Fibroblast of lung (primary cell): ENCODE data around the gene DYSF. TPM values are rescaled to one million over a fixed set of nuclear protein-coding genes. Genes with fewer than 3 reads are reported as not detected.

Experiments
- DNase-seq, 2 donors: peaks; one replicate each; pipeline versions ENCODE4 v3.0.0 to v3.0.0-alpha.2; 2010; ENCODE audit warnings: low read depth in 2 of 2
- H2AFZ ChIP-seq: 2 replicates; pipeline ENCODE4 v1.5.1; 2012; ENCODE audit warnings: low read length, control low read depth, inconsistent platforms
- H3K27ac ChIP-seq: 2 replicates; pipeline ENCODE4 v1.5.1; 2011; ENCODE audit warnings: low read length, control low read depth; ENCODE audit not compliant: insufficient read depth
- H3K27me3 ChIP-seq: 2 replicates; pipeline ENCODE4 v1.5.1; 2011; ENCODE audit warnings: mild to moderate bottlenecking, low read length; ENCODE audit not compliant: control insufficient read depth, insufficient read depth
- H3K36me3 ChIP-seq: 2 replicates; pipeline ENCODE4 v1.5.1; 2011; ENCODE audit warnings: low read length; ENCODE audit not compliant: control insufficient read depth, insufficient read depth
- H3K4me1 ChIP-seq: 2 replicates; pipeline ENCODE4 v1.5.1; 2011; ENCODE audit warnings: low read length; ENCODE audit not compliant: control insufficient read depth, insufficient read depth; ENCODE audit errors: extremely low read depth
- H3K4me2 ChIP-seq: 2 replicates; pipeline ENCODE4 v1.5.1; 2011; ENCODE audit warnings: low read length, control low read depth; ENCODE audit not compliant: insufficient read depth; ENCODE audit errors: extremely low read depth
- H3K4me3 ChIP-seq, 4 experiments: fragments of 200-600 bp in 1 of 4; sonication (generic) in 1 of 4; replicated peaks in 1 of 4; 2 replicates each; pipeline ENCODE4 v1.5.1; 2011 to 2016; ENCODE audit warnings: low read length in 4 of 4, low read depth in 3 of 4, mild to moderate bottlenecking in 3 of 4, control low read depth in 2 of 4, inconsistent platforms in 1 of 4, mixed read lengths in 1 of 4; ENCODE audit not compliant: insufficient read depth in 1 of 4; ENCODE audit errors: control extremely low read depth in 1 of 4
- H3K79me2 ChIP-seq: 2 replicates; pipeline ENCODE4 v1.5.1; 2012; ENCODE audit warnings: mild to moderate bottlenecking, low read length, inconsistent platforms; ENCODE audit not compliant: control insufficient read depth, insufficient read depth
- H3K9ac ChIP-seq: 2 replicates; pipeline ENCODE4 v1.5.1; 2011; ENCODE audit warnings: mild to moderate bottlenecking, low read length, control low read depth; ENCODE audit not compliant: insufficient read depth
- H3K9me3 ChIP-seq: 2 replicates; pipeline ENCODE4 v1.5.1; 2012; ENCODE audit warnings: low read depth, low read length; ENCODE audit not compliant: control insufficient read depth, insufficient read depth
- H4K20me1 ChIP-seq: 2 replicates; pipeline ENCODE4 v1.5.1; 2011; ENCODE audit warnings: low read length; ENCODE audit not compliant: control insufficient read depth, insufficient read depth; ENCODE audit errors: extremely low read depth
- CTCF ChIP-seq, 2 donors: IDR thresholded peaks in 1 of 2; conservative IDR thresholded peaks in 1 of 2; 1 replicate in 1 of 2; 2 replicates in 1 of 2; pipeline ENCODE4 v1.5.1; 2011 to 2012; ENCODE audit warnings: low read length in 2 of 2, control low read depth in 1 of 2, inconsistent platforms in 1 of 2, low read depth in 1 of 2, mild to moderate bottlenecking in 1 of 2
- EZH2 ChIP-seq: IDR thresholded peaks from 2 replicates; pipeline ENCODE4 v1.5.1; 2012; ENCODE audit warnings: low read length, control low read depth, mild to moderate bottlenecking; ENCODE audit errors: missing control alignments
- polyA plus RNA-seq, 2 donors: library from polyadenylated mRNA; depleted of rRNA in 1 of 2; stranded (reverse) in 1 of 2; unstranded in 1 of 2; fragments of >200 nt; gene quantifications; 2 replicates each; pipeline ENCODE4 v1.2.1, GENCODE V29; 2011 to 2012; ENCODE audit warnings: missing spikeins in 1 of 2
- total RNA-seq: library from RNA; depleted of rRNA; stranded (reverse); fragments of >200 nt; gene quantifications from 2 replicates; pipeline ENCODE4 v1.2.1, GENCODE V29; 2014

DYSF gene
- total and polyA plus RNA-seq, 2 donors (not counting 1 experiment from before 2014, with no cell fraction given): under 0.01 to 0.67 TPM

- H2AFZ ChIP-seq: no peak overlapping the region
- no peak overlapping the region for H3K4me2 ChIP-seq
- TF ChIP-seq EZH2 (no peak), CTCF (conservative IDR thresholded peaks at IDR 0.05 in 1 of 2, IDR thresholded peaks at IDR 0.05 in 1 of 2; ENCODE audit: low read depth in 1 of 2, low read length in 2 of 2) (no peak)
- peaks cover 33% of the 10 kb centered on the region for H3K27me3 ChIP-seq
- no peak overlapping the region for H3K9ac ChIP-seq
- no peaks in the 10 kb centered on the region for H3K9me3 ChIP-seq
- H3K27ac ChIP-seq: no peak overlapping the region
- DNase-seq: no peak
- H3K4me3 ChIP-seq: no peak overlapping the region
- H4K20me1 ChIP-seq: no peaks in the 10 kb centered on the region
- no peaks in the 10 kb centered on the region for H3K79me2 ChIP-seq
- H3K4me1 ChIP-seq: peaks cover 5% of the 10 kb centered on the region
- no peaks in the 10 kb centered on the region for H3K36me3 ChIP-seq
Observed at GRCh38 chr2:71706836-71707235, 253.5 kb downstream of the DYSF start.

DNA sequence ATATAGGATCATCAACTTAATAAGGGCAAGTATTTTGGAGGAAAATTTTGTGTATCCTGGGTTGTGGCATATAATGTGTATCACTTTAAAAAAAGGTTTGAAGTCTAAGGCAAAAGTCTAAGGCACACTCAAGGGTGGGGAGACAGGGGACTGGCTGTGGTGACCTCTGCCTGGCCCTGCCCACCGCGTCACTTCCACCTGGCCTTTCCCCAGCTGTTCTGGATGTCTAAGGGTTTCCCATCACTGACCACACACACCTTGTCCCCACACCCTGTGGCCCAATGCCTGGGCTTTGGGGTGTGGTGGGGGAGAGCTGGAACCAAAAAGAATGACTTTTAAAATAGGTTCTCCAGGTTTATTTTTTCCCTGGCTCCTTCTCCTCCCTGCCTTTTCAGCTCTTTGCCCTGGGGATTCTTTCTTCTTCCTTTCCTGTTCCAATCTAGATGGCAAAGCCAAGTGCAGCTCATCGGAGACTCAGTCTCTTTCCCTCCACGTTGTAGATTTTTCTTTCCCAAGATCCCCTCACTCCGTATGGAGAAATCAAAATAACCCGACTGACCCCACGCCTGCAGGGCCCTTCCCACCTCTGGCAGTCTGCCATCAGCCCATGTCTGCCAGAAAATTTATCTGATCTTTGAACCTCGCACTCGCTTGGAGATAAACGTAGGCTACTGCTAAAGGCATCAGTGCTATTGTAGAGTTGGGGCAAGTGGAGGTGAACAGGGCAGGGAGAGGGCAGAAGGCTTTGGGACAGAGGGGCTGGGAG lies 257.2 kb downstream of the DYSF start:
- Histone ChIP-seq H3K9ac (no peak overlapping the region), H3K27me3 (peaks cover 20% of the 10 kb centered on the region), H3K4me2 (no peak overlapping the region), H3K27ac (no peak overlapping the region), H3K79me2 (no peaks in the 10 kb centered on the region), H4K20me1 (no peaks in the 10 kb centered on the region), H2AFZ (no peak overlapping the region), H3K9me3 (no peaks in the 10 kb centered on the region), H3K36me3 (no peaks in the 10 kb centered on the region), H3K4me1 (peaks cover 16% of the 10 kb centered on the region), H3K4me3 (no peak overlapping the region)
- TF ChIP-seq EZH2 (no peak), CTCF (conservative IDR thresholded peaks at IDR 0.05 in 1 of 2, IDR thresholded peaks at IDR 0.05 in 1 of 2; ENCODE audit: low read depth in 1 of 2, low read length in 2 of 2) (no peak)
- no peak for DNase-seq

- H3K9me3 ChIP-seq: no peaks in the 10 kb centered on the region
Observed at GRCh38 chr2:71711133-71711855, 257.9 kb downstream of the DYSF start.

More at GRCh38 chr2:71711133-71711855, 257.9 kb downstream of the DYSF start:
- no peak for TF ChIP-seq CTCF (conservative IDR thresholded peaks at IDR 0.05 in 1 of 2, IDR thresholded peaks at IDR 0.05 in 1 of 2; ENCODE audit: low read depth in 1 of 2, low read length in 2 of 2)
- TF ChIP-seq EZH2: no peak
- no peak overlapping the region for H3K4me3 ChIP-seq
- DNase-seq: peak; percentile 31 to 63
- H3K36me3 ChIP-seq: no peaks in the 10 kb centered on the region
- H4K20me1 ChIP-seq: no peaks in the 10 kb centered on the region
- no peak overlapping the region for H3K27ac ChIP-seq
- H3K4me2 ChIP-seq: no peak overlapping the region
- no peak overlapping the region for H2AFZ ChIP-seq
- H3K9ac ChIP-seq: no peak overlapping the region
- peaks cover 16% of the 10 kb centered on the region for H3K4me1 ChIP-seq
- peaks cover 13% of the 10 kb centered on the region for H3K27me3 ChIP-seq
- no peaks in the 10 kb centered on the region for H3K79me2 ChIP-seq
